Psoas muscle (tissue), 8 donors: ENCODE measurements around the gene CENPP. TPM values are rescaled to one million over a fixed set of nuclear protein-coding genes. Genes with fewer than 3 reads are reported as not detected.
A peak's percentile ranks its signal among the peaks of the same experiment; 100 is the strongest.

Experiments used
- ATAC-seq, 4 donors: fragments of 200-7000 bp; cut with Tn5 transposase; one replicate each; pipeline ENCODE4 v1.9.1; 2020; ENCODE audit warnings: moderate library complexity in 3 of 4, mild to moderate bottlenecking in 2 of 4
- DNase-seq, 2 donors: peaks; one replicate each; pipeline ENCODE4 v3.0.0-alpha.2; 2020
- H3K27ac ChIP-seq: fragments of 200-600 bp; one replicate; pipeline ENCODE4 v1.8.0; 2022
- H3K27me3 ChIP-seq, 3 donors: fragments of 200-600 bp in 1 of 3; one replicate each; pipeline versions ENCODE4 v1.6.1 to v1.8.0; 2013 to 2022; ENCODE audit warnings: low read length in 2 of 3, mild to moderate bottlenecking in 2 of 3, moderate library complexity in 1 of 3; ENCODE audit not compliant: insufficient read depth in 3 of 3
- H3K36me3 ChIP-seq, 2 donors: fragments of 200-600 bp in 1 of 2; one replicate each; pipeline versions ENCODE4 v1.6.1 to v1.8.0; 2013 to 2022; ENCODE audit warnings: low read depth in 1 of 2, mild to moderate bottlenecking in 1 of 2, moderate library complexity in 1 of 2; ENCODE audit not compliant: insufficient read depth in 1 of 2
- H3K4me1 ChIP-seq: fragments of 200-600 bp; one replicate; pipeline ENCODE4 v1.8.0; 2022
- H3K4me3 ChIP-seq: fragments of 200-600 bp; one replicate; pipeline ENCODE4 v1.8.0; 2022; ENCODE audit warnings: mild to moderate bottlenecking
- H3K9me3 ChIP-seq: fragments of 200-600 bp; one replicate; pipeline ENCODE4 v1.8.0; 2022
- WGBS, 3 donors: extraction: QIAGEN DNeasy Blood & Tissue Kit; methylation state at CpG; one replicate each; pipeline versions ENCODE4 v1.1.6 to v1.1.7; 2013; 5-methylcytosine and 5-hydroxymethylcytosine counted together
- intact Hi-C, 2 donors: fragments of 100-400 bp; cut with DNase I; formaldehyde crosslinking; loops; one replicate each; pipeline versions ENCODE4 v1.11.0 to v1.14.2; 2022
- polyA plus RNA-seq, 3 donors: library from polyadenylated mRNA; stranded (reverse); fragments of 200-250 nt; gene quantifications; one replicate each; pipeline ENCODE4 v1.2.3, GENCODE V29; 2013
- total RNA-seq, 4 donors: library from RNA; stranded (reverse); fragmentation: NEBNext Ultra II Directional in 2 of 4; extraction: Animal tissue kit (Norgen Biotek cat#: 25700) in 2 of 4; gene quantifications; one replicate each; pipeline versions ENCODE4 v1.2.1 to v1.2.4, GENCODE V29; 2021 to 2023
- TF ChIP-seq, protein P1 (sequence below): fragments of 200-600 bp; IDR thresholded peaks from one replicate; pipeline ENCODE4 v1.8.0; 2022; ENCODE audit warnings: antibody characterized with exemption
- donor health status: healthy with polysubstance abuse.
- donor health status: DM: no; HTN: no; CAD: no; lungs with moderate emphysema.
- donor health status: Bipolar disorder and iron deficiency.
- donor health status: healthy.
- donor health status: DM: yes; HTN: yes; CAD: no.
- donor health status: DM: no; HTN: no; CAD: no.
- donor health status: DM: no; HTN: no; CAD: no.
- donor health status: DM: yes; HTN: yes; CAD: no.

CENPP gene
- total and polyA plus RNA-seq, 7 donors, result 1.8 to 15.7 (median 6.4) TPM

DNA sequence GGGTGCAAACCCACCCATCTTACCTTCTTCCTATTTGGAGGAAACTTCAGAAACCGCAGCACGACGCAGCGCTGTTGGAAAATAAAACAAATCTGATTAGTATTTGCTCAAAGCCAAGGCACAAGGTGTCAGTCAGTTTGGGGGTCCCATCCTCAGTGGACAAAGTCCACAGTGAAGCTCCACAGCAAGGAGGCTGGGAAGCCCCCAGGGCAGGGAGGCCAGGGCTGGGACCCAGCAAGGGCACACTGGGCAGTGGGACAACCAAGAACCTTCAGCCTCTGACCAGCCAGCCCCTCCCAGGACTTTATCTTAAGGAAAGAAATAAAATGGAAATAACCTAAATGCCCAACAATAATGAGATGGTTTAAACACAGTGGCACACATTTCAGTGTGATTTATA, 332.9 kb downstream of the CENPP start:
- Histone ChIP-seq H3K27me3 (no peaks in the 10 kb centered on the region), H3K36me3 (peaks cover 0 to 37% of the 10 kb centered on the region in 2 donors), H3K4me1 (no peaks in the 10 kb centered on the region), H3K4me3 (no peak overlapping the region), H3K27ac (no peak overlapping the region), H3K9me3 (no peaks in the 10 kb centered on the region)
- WGBS, 3 donors, result 93 to 96% (median 95%) methylated on average over 4 of the region's 4 CpGs
- ATAC-seq (no peak), DNase-seq (no peak)
- intact Hi-C loops, result no loop called here
- TF ChIP-seq, protein P1, sequence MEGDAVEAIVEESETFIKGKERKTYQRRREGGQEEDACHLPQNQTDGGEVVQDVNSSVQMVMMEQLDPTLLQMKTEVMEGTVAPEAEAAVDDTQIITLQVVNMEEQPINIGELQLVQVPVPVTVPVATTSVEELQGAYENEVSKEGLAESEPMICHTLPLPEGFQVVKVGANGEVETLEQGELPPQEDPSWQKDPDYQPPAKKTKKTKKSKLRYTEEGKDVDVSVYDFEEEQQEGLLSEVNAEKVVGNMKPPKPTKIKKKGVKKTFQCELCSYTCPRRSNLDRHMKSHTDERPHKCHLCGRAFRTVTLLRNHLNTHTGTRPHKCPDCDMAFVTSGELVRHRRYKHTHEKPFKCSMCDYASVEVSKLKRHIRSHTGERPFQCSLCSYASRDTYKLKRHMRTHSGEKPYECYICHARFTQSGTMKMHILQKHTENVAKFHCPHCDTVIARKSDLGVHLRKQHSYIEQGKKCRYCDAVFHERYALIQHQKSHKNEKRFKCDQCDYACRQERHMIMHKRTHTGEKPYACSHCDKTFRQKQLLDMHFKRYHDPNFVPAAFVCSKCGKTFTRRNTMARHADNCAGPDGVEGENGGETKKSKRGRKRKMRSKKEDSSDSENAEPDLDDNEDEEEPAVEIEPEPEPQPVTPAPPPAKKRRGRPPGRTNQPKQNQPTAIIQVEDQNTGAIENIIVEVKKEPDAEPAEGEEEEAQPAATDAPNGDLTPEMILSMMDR, result no peak

DNA sequence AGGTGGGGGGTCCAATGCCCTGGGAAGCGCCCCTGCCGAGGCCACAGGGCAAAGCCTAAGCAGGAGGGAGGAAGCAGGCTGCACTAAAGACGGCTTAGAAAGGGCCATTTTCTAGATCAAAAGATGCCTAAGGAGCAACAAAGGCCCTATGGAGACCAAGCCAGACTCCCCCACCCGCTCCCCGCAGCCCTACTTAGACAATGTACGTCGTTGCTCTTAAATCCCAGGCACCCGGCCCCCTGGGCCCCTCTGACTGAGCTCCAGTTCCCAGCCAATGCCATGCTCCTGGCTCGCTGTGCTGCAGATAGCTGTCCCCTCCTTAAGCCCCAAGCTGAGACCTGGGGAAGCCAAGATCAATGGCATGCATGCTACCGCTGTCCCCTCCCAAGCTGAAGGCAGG, 333.8 kb downstream of the CENPP start:
- H3K36me3 ChIP-seq, result peaks cover 0 to 30% of the 10 kb centered on the region in 2 donors
- 75 to 78% (median 77%) methylated on average over 10 of the region's 10 CpGs for WGBS, 3 donors
- H3K27me3 ChIP-seq, result no peaks in the 10 kb centered on the region
- no peak for DNase-seq
- no peaks in the 10 kb centered on the region for H3K4me1 ChIP-seq
- H3K9me3 ChIP-seq, result no peaks in the 10 kb centered on the region
- H3K4me3 ChIP-seq, result no peak overlapping the region
- intact Hi-C loops, result no loop called here
- no peak overlapping the region for H3K27ac ChIP-seq
- no peak for ATAC-seq
- TF ChIP-seq, protein P1, result no peak

DNA sequence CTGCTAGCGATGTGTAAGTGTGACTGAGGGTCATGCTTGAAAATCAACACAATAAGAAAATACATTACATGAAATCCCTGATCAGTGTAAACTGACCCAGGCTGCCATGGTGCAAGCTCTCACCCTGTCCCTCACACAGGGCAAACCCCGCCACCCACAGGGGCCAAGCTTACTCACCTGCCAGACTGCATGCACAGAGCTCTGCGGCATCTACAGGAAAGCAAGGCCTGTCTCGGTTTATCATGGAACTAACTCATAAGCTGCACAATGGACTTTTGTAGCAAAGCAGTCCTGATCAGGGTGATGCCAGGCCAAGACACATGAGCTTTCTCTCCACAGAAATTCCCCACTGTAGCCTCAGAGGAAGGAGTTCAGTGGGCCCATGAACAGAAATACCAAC, 334.5 kb downstream of the CENPP start:
- peaks cover 0 to 24% of the 10 kb centered on the region in 2 donors for H3K36me3 ChIP-seq
- no peak overlapping the region for H3K4me3 ChIP-seq
- TF ChIP-seq, protein P1, result no peak
- DNase-seq, result no peak
- ATAC-seq, result no peak
- H3K27ac ChIP-seq, result no peak overlapping the region
- 80 to 85% (median 81%) methylated on average over 4 of the region's 4 CpGs for WGBS, 3 donors
- intact Hi-C loops, result no loop called here
- no peaks in the 10 kb centered on the region for H3K27me3 ChIP-seq
- no peaks in the 10 kb centered on the region for H3K9me3 ChIP-seq
- H3K4me1 ChIP-seq, result no peaks in the 10 kb centered on the region

DNA sequence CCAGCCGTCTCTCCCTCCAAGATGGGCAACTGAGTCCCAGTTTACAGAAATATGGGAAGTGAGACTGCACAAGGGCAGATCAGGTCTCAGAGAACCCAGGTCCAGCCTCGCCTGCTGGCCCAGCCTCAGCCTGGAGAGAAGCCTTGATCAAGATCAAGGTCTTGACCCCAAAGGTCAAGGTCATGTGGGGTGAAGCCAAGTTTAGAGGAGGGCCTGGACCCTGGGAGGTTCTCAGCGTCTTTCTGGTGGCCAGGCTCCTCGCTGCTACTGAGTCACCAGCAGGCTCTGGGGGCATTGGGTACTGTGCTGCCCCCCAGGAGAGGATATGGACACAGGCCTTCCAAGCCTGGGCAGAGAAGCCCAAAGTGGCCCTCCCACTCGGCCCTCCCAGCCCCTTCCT, 335.4 kb downstream of the CENPP start:
- 86 to 91% (median 91%) methylated on average over 5 of the region's 5 CpGs for WGBS, 3 donors
- H3K9me3 ChIP-seq, result no peaks in the 10 kb centered on the region
- no peak for ATAC-seq
- H3K27me3 ChIP-seq, result no peaks in the 10 kb centered on the region
- peak in 1 of 2 donors; percentile 34 for DNase-seq
- TF ChIP-seq, protein P1, result no peak
- no peaks in the 10 kb centered on the region for H3K4me1 ChIP-seq
- no peak overlapping the region for H3K27ac ChIP-seq
- peaks cover 0 to 19% of the 10 kb centered on the region in 2 donors for H3K36me3 ChIP-seq
- H3K4me3 ChIP-seq, result no peak overlapping the region
- intact Hi-C loops, result no loop called here

DNA sequence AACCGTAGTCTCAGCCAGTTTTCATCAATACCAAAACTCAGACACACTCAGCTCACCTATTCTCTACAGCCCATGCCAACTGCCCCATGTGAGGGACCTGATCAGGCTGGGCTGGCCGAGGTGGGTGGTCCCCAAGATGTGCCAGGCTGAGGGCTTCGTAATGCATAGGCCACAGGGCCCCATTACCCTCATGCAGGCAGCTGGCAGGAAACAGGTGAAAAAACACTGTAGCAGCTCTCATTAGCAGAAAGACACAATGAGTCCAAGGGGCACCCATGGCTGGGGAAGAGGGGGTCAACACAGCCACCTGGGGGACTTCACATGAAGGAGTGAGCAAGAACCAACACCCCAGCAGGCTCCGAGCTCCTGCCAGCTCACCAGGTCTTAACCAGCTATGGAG, 336.0 kb downstream of the CENPP start:
- H3K9me3 ChIP-seq, result no peaks in the 10 kb centered on the region
- no peaks in the 10 kb centered on the region for H3K4me1 ChIP-seq
- intact Hi-C loops, result no loop called here
- 89% methylated on average over 4 of the region's 4 CpGs for WGBS, 3 donors
- ATAC-seq (no peak), DNase-seq (peak in 1 of 2 donors; percentile 18)
- TF ChIP-seq, protein P1, result no peak
- no peaks in the 10 kb centered on the region for H3K27me3 ChIP-seq
- H3K4me3 ChIP-seq, result no peak overlapping the region
- peaks cover 0 to 24% of the 10 kb centered on the region in 2 donors for H3K36me3 ChIP-seq
- no peak overlapping the region for H3K27ac ChIP-seq
